Measurements from ENCODE around the gene AFMID. TPM values are rescaled to one million over a fixed set of nuclear protein-coding genes. Genes with fewer than 3 reads are reported as not detected.

The AFMID gene
- total and polyA plus RNA-seq, 2 of the 13 experiments (the other 11 are each of a cell fraction or from before 2014, with no cell fraction given) = 249 to 270 TPM

DNA sequence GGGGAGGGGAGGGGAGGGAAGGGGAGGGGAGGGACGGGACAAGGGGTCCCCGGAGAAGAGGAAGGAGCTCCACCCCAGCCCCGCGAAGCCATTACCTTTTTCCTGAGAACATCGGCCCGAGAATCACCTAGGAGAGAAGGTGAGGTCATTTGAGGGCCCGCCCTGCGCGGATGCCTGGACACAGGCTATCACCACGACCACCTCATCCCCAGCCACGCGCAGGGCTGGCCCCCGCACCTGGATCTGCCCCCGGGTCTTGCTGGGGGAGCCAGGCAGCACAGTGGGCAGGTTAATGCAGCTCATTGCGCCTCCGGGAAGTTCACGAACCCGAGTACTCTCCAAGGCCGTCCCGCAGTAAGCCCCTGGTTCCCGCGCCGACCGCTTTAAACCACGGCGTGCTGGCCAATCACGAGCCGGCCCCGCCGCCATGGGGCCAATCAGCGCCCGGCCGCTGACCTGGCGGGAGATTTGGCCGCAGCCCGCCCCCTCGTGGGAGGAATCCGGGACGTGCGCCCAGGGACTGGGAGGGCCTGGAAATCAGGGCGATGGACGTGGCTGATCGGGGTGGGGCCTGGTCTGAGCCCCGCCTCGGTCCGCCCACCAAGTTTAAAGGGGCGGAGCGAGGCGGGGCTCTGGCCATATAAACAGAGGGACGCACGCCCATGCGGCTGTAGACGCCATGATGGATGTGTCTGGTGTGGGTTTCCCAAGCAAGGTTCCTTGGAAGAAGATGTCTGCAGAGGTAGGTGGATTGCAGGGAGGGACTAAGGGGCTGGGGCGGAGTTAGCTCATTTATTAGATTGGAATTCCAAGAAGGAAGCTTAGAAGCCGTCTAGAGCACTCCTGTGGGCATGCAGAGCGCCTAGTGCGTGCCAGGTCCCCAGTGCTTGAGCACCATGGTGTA lies at the start of gene AFMID, which contains the start of gene TK1 (continued):
- TF ChIP-seq, protein P1, sequence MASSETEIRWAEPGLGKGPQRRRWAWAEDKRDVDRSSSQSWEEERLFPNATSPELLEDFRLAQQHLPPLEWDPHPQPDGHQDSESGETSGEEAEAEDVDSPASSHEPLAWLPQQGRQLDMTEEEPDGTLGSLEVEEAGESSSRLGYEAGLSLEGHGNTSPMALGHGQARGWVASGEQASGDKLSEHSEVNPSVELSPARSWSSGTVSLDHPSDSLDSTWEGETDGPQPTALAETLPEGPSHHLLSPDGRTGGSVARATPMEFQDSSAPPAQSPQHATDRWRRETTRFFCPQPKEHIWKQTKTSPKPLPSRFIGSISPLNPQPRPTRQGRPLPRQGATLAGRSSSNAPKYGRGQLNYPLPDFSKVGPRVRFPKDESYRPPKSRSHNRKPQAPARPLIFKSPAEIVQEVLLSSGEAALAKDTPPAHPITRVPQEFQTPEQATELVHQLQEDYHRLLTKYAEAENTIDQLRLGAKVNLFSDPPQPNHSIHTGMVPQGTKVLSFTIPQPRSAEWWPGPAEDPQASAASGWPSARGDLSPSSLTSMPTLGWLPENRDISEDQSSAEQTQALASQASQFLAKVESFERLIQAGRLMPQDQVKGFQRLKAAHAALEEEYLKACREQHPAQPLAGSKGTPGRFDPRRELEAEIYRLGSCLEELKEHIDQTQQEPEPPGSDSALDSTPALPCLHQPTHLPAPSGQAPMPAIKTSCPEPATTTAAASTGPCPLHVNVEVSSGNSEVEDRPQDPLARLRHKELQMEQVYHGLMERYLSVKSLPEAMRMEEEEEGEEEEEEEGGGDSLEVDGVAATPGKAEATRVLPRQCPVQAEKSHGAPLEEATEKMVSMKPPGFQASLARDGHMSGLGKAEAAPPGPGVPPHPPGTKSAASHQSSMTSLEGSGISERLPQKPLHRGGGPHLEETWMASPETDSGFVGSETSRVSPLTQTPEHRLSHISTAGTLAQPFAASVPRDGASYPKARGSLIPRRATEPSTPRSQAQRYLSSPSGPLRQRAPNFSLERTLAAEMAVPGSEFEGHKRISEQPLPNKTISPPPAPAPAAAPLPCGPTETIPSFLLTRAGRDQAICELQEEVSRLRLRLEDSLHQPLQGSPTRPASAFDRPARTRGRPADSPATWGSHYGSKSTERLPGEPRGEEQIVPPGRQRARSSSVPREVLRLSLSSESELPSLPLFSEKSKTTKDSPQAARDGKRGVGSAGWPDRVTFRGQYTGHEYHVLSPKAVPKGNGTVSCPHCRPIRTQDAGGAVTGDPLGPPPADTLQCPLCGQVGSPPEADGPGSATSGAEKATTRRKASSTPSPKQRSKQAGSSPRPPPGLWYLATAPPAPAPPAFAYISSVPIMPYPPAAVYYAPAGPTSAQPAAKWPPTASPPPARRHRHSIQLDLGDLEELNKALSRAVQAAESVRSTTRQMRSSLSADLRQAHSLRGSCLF (CRISPR knock-in tag; IDR thresholded peaks at IDR 0.05; ENCODE audit: borderline replicate concordance) = no peak
- TF ChIP-seq ZBTB21 (CRISPR knock-in tag; IDR thresholded peaks at IDR 0.05) (0 out of 2 replicates have a peak, but pooled peaks have one; percentile 13), FOXA3 (CRISPR knock-in tag; IDR thresholded peaks at IDR 0.05) (peak; percentile 53), ZNF333 (CRISPR knock-in tag; IDR thresholded peaks at IDR 0.05; ENCODE audit: borderline replicate concordance) (peak; percentile 83; the same call in 1 of the 2 replicates), MYC (CRISPR knock-in tag; IDR thresholded peaks at IDR 0.05; ENCODE audit: borderline replicate concordance) (peak; percentile 94), TAF1 (CRISPR knock-in tag; IDR thresholded peaks at IDR 0.05) (peak; percentile 90), PHF8 (CRISPR knock-in tag; IDR thresholded peaks at IDR 0.05) (peak; percentile 67), ZNF660 (CRISPR knock-in tag; IDR thresholded peaks at IDR 0.05; ENCODE audit: borderline replicate concordance, low read depth) (no peak), ZNF879 (CRISPR knock-in tag; IDR thresholded peaks at IDR 0.05) (peak; percentile 82; the same call in 1 of the 2 replicates), ZSCAN9 (CRISPR knock-in tag; IDR thresholded peaks at IDR 0.05; ENCODE audit: borderline replicate concordance) (no peak), SRY (CRISPR knock-in tag; IDR thresholded peaks at IDR 0.05) (peak; percentile 91; the same call in 1 of the 2 replicates), ZNF354B (CRISPR knock-in tag; IDR thresholded peaks at IDR 0.05) (peak; percentile 100)
- TF ChIP-seq, protein P2, sequence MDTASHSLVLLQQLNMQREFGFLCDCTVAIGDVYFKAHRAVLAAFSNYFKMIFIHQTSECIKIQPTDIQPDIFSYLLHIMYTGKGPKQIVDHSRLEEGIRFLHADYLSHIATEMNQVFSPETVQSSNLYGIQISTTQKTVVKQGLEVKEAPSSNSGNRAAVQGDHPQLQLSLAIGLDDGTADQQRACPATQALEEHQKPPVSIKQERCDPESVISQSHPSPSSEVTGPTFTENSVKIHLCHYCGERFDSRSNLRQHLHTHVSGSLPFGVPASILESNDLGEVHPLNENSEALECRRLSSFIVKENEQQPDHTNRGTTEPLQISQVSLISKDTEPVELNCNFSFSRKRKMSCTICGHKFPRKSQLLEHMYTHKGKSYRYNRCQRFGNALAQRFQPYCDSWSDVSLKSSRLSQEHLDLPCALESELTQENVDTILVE (CRISPR knock-in tag; IDR thresholded peaks at IDR 0.05) = peak; percentile 14; the same call in 1 of the 2 replicates
- TF ChIP-seq, protein P3, sequence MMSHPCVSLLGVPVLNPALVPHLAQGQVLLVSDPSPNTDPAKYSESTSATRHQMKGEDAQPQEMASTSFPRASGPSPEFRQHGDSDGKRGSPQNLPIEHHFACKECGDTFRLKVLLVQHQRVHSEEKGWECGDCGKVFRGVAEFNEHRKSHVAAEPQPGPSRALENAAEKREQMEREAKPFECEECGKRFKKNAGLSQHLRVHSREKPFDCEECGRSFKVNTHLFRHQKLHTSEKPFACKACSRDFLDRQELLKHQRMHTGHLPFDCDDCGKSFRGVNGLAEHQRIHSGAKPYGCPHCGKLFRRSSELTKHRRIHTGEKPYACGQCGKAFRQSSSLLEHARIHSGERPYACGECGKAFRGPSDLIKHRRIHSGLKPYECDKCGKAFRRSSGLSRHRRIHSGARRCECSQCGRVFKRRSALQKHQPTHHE (CRISPR knock-in tag; IDR thresholded peaks at IDR 0.05; ENCODE audit: borderline replicate concordance) = peak; percentile 86; the same call in 1 of the 2 replicates
- TF ChIP-seq, protein P4, sequence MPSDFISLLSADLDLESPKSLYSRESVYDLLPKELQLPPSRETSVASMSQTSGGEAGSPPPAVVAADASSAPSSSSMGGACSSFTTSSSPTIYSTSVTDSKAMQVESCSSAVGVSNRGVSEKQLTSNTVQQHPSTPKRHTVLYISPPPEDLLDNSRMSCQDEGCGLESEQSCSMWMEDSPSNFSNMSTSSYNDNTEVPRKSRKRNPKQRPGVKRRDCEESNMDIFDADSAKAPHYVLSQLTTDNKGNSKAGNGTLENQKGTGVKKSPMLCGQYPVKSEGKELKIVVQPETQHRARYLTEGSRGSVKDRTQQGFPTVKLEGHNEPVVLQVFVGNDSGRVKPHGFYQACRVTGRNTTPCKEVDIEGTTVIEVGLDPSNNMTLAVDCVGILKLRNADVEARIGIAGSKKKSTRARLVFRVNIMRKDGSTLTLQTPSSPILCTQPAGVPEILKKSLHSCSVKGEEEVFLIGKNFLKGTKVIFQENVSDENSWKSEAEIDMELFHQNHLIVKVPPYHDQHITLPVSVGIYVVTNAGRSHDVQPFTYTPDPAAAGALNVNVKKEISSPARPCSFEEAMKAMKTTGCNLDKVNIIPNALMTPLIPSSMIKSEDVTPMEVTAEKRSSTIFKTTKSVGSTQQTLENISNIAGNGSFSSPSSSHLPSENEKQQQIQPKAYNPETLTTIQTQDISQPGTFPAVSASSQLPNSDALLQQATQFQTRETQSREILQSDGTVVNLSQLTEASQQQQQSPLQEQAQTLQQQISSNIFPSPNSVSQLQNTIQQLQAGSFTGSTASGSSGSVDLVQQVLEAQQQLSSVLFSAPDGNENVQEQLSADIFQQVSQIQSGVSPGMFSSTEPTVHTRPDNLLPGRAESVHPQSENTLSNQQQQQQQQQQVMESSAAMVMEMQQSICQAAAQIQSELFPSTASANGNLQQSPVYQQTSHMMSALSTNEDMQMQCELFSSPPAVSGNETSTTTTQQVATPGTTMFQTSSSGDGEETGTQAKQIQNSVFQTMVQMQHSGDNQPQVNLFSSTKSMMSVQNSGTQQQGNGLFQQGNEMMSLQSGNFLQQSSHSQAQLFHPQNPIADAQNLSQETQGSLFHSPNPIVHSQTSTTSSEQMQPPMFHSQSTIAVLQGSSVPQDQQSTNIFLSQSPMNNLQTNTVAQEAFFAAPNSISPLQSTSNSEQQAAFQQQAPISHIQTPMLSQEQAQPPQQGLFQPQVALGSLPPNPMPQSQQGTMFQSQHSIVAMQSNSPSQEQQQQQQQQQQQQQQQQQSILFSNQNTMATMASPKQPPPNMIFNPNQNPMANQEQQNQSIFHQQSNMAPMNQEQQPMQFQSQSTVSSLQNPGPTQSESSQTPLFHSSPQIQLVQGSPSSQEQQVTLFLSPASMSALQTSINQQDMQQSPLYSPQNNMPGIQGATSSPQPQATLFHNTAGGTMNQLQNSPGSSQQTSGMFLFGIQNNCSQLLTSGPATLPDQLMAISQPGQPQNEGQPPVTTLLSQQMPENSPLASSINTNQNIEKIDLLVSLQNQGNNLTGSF (CRISPR knock-in tag; IDR thresholded peaks at IDR 0.05) = 0 out of 2 replicates have a peak, but pooled peaks have one; percentile 48

Measured in HepG2 (cell line).